Stimulated activated CD8-positive, alpha-beta memory T cell treated with anti-CD3 and anti-CD28 coated beads, Interleukin-4, amount 100 ng/mL, for 48 hours (primary cell): ENCODE data around the gene NISCH.

Source experiments
- DNase-seq: peaks from one replicate; pipeline ENCODE4 v3.0.0-alpha.2; 2020

Gene NISCH

GRCh38 chr3:52450489-52451236, 4.7 kb upstream of the NISCH start:
- no peak for DNase-seq

- no peak for DNase-seq
These were observed 3.9 kb upstream of the NISCH start for GRCh38 chr3:52451237-52452083.

GRCh38 chr3:52452126-52452525, 3.3 kb upstream of the NISCH start:
- DNase-seq: no peak

GRCh38 chr3:52452570-52453221, 2.7 kb upstream of the NISCH start:
- no peak for DNase-seq

- no peak for DNase-seq
These were observed 1.7 kb upstream of the NISCH start, which contains the start of gene TNNC1 for GRCh38 chr3:52453496-52454249. TNNC1 (minus strand) TSS chr3:52454041; CDS start chr3:52454015, 26 bp downstream.

- DNase-seq: peak; percentile 31
These were observed 1.0 kb upstream of the NISCH start for GRCh38 chr3:52454250-52454937.

- no peak for DNase-seq
These were observed 494 bp upstream of the NISCH start for GRCh38 chr3:52454938-52455282.

GRCh38 chr3:52456169-52456799, 880 bp downstream of the NISCH start:
- DNase-seq: peak; percentile 43

- DNase-seq: no peak
These were observed 1.4 kb downstream of the NISCH start for GRCh38 chr3:52456800-52457183.

GRCh38 chr3:52458031-52458760, 2.8 kb downstream of the NISCH start:
- DNase-seq: no peak

GRCh38 chr3:52458770-52459545, 3.6 kb downstream of the NISCH start:
- no peak for DNase-seq

- no peak for DNase-seq
These were observed 6.5 kb downstream of the NISCH start for GRCh38 chr3:52461874-52462273.

- no peak for DNase-seq
These were observed 8.0 kb downstream of the NISCH start for GRCh38 chr3:52463416-52463815.

- DNase-seq: no peak
These were observed 12.9 kb downstream of the NISCH start for GRCh38 chr3:52468336-52468735.

GRCh38 chr3:52469001-52469400, 13.6 kb downstream of the NISCH start:
- DNase-seq: no peak

GRCh38 chr3:52470920-52471319, 15.5 kb downstream of the NISCH start:
- DNase-seq: no peak

GRCh38 chr3:52471371-52472238, 16.2 kb downstream of the NISCH start:
- peak; percentile 62 for DNase-seq

GRCh38 chr3:52472239-52473000, 17.0 kb downstream of the NISCH start:
- no peak for DNase-seq
